ENCODE data around the gene LDB2.
"Not testable (repeated sequence)": the region's sequence is repeated elsewhere in the genome, so short reads cannot be mapped to it uniquely, and the experiment has no call there.

LDB2 gene

DNA sequence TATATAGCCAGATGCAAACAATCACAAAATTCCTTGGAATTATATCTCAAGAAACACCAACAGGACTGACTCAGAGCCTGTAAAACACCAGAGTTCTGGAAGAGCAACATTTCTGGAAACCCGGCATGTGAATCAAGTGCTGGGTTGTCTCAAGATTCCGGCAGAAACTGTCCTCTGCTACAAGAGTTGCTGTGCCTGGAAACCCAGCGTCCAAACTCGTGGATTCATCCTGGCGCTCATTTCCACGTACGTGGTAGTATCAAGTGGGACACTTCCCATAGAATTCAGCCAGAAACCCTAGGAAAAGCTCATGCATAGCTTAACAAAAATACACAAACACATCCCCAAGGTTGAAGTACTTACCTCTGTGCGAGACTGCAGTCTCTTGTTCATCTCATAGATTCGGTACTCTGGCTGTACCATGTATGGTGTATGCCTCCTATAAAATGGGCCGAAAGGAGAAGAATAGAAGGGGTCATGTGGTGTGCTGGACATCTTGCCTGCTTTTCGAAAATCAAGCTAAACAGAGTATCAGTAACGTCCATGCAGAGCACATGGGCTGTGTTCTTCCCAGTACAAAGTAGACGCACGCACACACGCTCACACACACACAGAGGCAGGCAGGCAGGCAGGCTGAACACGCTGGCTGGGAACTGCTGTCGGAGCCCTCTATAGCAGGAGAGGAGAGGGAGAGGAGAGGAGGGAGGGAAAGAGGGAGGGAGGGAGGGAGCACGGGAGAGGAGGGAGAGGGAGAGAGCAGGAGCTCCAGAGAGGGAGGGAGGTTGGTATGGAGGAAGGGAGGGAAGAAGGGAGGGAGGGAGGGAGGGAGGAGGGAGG is at the start of gene LDB2:
Gene LDB2, minus strand, starts transcription at position 655 of the 837 bp plus-strand sequence.
- no peak for DNase-seq (ENCODE audit: low spot score)

- DNase-seq (ENCODE audit: low spot score): no peak
Observed at GRCh38 chr4:16942491-16942890, 44.0 kb upstream of the LDB2 start.

- no peak for DNase-seq (ENCODE audit: low spot score)
Observed at GRCh38 chr4:16939178-16939577, 40.7 kb upstream of the LDB2 start.

- no peak for DNase-seq (ENCODE audit: low spot score)
Observed at GRCh38 chr4:16938512-16939040, 40.1 kb upstream of the LDB2 start.

GRCh38 chr4:16931339-16932305 is 33.2 kb upstream of the LDB2 start:
- DNase-seq (ENCODE audit: low spot score): no peak

DNA sequence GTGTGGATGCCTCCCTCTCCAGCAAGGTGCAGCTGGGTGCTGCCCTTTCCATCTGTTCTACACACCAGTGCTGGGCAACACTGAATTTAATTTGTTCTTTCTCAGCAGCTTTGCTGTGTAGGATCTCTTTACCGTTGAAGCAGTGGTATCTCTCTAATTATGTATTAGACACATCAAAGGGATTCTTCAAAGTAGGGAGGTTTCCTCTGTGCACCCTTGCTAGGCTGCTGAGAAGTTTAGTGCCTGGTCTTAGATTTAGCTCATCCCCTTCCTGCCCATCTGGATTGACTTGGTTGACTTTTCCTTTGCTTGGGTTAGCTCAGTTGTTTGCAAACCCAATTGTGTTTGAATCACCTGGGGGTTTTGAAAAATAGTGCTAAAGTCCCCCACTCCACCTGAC is 27.8 kb upstream of the LDB2 start:
- no peak for DNase-seq (ENCODE audit: low spot score)

DNA sequence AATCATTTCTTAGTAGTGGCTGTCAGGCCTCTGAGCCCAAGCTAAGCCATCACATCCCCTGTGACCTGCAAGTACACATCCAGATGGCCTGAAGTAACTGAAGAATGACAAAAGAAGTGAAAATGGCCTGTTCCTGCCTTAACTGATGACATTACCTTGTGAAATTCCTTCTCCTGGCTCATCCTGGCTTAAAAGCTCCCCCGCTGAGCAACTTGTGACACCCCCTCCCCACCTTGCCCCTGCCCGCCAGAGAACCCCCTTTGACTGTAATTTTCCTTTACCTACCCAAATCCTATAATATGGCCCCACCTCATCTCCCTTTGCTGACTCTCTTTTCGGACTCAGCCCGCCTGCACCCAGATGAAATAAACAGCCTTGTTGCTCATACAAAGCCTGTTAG is 20.3 kb upstream of the LDB2 start:
- not testable (repeated sequence) for DNase-seq (ENCODE audit: low spot score)

GRCh38 chr4:16916719-16917337 is 18.4 kb upstream of the LDB2 start:
- peak; percentile 64 for DNase-seq (ENCODE audit: low spot score)

GRCh38 chr4:16916031-16916430 is 17.6 kb upstream of the LDB2 start:
- no peak for DNase-seq (ENCODE audit: low spot score)

- no peak for DNase-seq (ENCODE audit: low spot score)
Observed at GRCh38 chr4:16914208-16914607, 15.8 kb upstream of the LDB2 start.

DNA sequence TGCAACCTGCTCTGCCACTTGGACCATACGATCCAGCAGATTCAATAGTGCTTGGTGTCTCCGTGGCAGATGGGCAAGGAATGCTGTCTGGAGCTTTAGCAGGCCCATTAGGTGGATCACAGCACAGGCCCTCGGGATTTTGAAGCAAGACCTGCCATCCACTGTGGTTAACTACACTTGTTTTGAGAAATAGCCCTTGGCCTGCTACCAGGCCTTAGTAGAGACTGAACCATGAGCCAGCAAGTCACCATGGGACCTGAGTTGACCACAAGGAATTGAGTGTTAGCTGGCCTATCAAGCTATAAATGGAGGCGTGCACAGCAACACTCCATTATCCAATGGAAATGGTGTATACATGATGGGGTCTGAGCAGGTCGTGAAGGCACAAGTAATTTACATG is 14.5 kb upstream of the LDB2 start:
- no peak for DNase-seq (ENCODE audit: low spot score)

- no peak for DNase-seq (ENCODE audit: low spot score)
Observed at GRCh38 chr4:16909281-16909680, 10.8 kb upstream of the LDB2 start.

DNA sequence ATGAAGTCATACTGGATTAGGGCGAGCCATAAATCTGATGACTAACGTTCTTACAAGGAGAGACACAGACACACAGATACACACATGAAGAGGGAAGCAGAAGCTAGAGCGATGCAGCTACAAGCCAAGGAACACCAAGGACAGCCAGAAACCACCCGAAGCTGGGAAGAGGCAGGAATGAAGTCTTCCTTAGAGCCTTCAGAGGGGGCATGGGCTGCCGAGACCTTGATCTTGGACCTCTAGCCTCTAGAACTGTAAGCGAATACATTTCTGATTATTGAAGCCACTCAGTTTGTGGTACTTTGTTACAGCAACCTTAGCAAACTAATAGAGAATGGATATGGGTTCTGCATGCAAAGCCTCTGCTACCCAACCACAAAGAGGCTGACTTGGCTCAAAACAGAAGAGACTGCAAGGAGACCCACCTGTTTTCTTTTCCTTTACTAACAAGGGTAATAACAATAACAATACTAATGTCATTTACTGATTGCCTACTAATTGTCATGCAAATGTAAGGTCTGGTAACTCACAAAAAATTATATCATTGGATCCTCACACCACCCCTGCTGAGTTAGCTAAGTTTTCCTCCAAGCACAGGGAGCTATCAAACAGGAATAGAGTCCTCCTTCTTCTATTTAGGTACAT is 10.1 kb upstream of the LDB2 start:
- no peak for DNase-seq (ENCODE audit: low spot score)

DNA sequence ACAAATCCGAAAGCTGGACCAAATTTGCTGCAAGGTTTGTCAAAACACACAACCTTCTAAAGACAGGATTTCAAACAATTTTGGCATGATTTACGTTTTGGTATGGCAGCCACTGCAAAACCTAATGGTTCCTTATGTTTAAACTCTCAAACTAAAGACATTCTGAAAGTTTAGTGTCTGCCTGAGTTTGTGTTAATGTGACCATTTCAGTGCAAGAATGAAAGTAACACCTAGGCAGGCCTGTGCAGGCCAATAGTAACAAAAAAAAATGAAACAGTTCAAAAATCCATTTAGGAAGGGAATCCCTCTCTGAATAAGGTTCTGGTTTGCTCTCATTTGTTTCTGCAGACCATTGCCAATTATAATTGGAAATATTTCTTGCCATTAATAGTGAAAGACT is 1.9 kb upstream of the LDB2 start:
- no peak for DNase-seq (ENCODE audit: low spot score)

- DNase-seq (ENCODE audit: low spot score): no peak
Observed at GRCh38 chr4:16896881-16897750, 1.3 kb downstream of the LDB2 start.

- DNase-seq (ENCODE audit: low spot score): no peak
Observed at GRCh38 chr4:16894406-16894805, 4.0 kb downstream of the LDB2 start.

- no peak for DNase-seq (ENCODE audit: low spot score)
Observed at GRCh38 chr4:16893141-16893651, 5.2 kb downstream of the LDB2 start.

- DNase-seq (ENCODE audit: low spot score): no peak
Observed at GRCh38 chr4:16890651-16891050, 7.8 kb downstream of the LDB2 start.

DNA sequence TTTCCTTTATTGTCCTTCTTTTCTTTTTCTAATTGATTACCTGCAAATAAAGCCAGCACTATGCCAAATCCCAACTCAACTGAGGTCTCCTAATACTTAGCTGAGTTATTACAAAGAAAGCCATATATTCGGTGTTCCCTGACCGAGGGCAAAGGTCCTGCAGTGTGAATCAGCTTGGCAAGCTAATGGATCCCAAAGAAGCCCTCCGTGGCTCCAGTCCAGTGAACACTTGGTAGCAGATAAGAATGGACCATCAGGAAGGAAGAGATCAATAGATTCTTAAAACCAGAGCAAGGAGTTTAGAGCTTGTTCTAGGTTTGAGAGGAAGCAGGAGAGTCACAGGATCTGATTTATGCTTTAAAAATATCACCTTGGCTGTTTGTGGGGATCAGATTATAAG is 8.5 kb downstream of the LDB2 start:
- DNase-seq (ENCODE audit: low spot score): no peak

DNA sequence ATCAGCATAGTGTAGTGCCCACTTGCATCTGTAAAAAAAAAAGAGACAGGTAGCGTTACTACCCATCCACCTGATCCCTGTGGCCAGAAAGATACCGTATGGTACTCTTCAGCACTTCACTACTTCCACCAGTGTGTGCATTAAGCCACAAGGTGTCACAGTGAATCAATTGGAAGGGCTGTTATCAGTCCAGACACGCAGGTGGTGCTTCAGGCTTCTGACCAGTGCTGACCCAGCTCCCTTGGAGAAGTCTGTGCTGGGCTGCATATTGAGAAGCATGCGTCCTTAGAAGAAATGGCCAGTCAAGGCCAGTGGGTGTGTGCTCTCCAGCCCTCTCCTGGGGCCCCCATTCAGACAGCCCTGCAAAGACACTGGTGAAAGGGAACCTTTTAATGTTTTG is 10.6 kb downstream of the LDB2 start:
- DNase-seq (ENCODE audit: low spot score): no peak

All from RKO (cell line).